Activated CD8-positive, alpha-beta memory T cell treated with anti-CD3 and anti-CD28 coated beads, Interleukin-2, amount 50 U/mL, for 24 hours (primary cell): ENCODE data around the gene PARS2.

Experiments used
- DNase-seq: peaks from one replicate; pipeline ENCODE4 v3.0.0-alpha.2; 2020; ENCODE audit errors: extremely low read depth

The PARS2 gene

GRCh38 chr1:54774820-54775498 is 10.6 kb upstream of the PARS2 start:
- no peak for DNase-seq

- DNase-seq: no peak
These were observed 8.6 kb upstream of the PARS2 start for GRCh38 chr1:54772951-54773350.

- no peak for DNase-seq
These were observed 3.8 kb upstream of the PARS2 start for GRCh38 chr1:54768093-54768492.

- no peak for DNase-seq
These were observed 3.2 kb upstream of the PARS2 start for GRCh38 chr1:54767526-54767925.

- no peak for DNase-seq
These were observed 2.4 kb upstream of the PARS2 start for GRCh38 chr1:54766726-54767125.

GRCh38 chr1:54764922-54765561 is 719 bp upstream of the PARS2 start:
- DNase-seq: no peak

- DNase-seq: no peak
These were observed 549 bp downstream of the PARS2 start for GRCh38 chr1:54763816-54764132.

- DNase-seq: no peak
These were observed 5.5 kb downstream of the PARS2 start for GRCh38 chr1:54758678-54759348.

GRCh38 chr1:54757833-54758232 is 6.5 kb downstream of the PARS2 start:
- no peak for DNase-seq

- no peak for DNase-seq
These were observed 9.6 kb downstream of the PARS2 start for GRCh38 chr1:54754486-54755285.

GRCh38 chr1:54754045-54754444 is 10.3 kb downstream of the PARS2 start:
- DNase-seq: no peak

- DNase-seq: no peak
These were observed 12.9 kb downstream of the PARS2 start for GRCh38 chr1:54751426-54751825.

- DNase-seq: no peak
These were observed 13.7 kb downstream of the PARS2 start for GRCh38 chr1:54750596-54750995.

- no peak for DNase-seq
These were observed 16.1 kb downstream of the PARS2 start for GRCh38 chr1:54748094-54748835.

- DNase-seq: no peak
These were observed 18.5 kb downstream of the PARS2 start for GRCh38 chr1:54745864-54746263.

GRCh38 chr1:54745274-54745673 is 19.0 kb downstream of the PARS2 start:
- no peak for DNase-seq

GRCh38 chr1:54744696-54745095 is 19.6 kb downstream of the PARS2 start:
- DNase-seq: no peak

GRCh38 chr1:54743416-54744226 is 20.7 kb downstream of the PARS2 start:
- no peak for DNase-seq

GRCh38 chr1:54742282-54742681 is 22.0 kb downstream of the PARS2 start:
- no peak for DNase-seq

- no peak for DNase-seq
These were observed 22.8 kb downstream of the PARS2 start for GRCh38 chr1:54741531-54741930.

GRCh38 chr1:54738244-54738643 is 26.1 kb downstream of the PARS2 start:
- no peak for DNase-seq
